ENCODE data around the gene MXRA8.

- TF ChIP-seq EZH2 (IDR thresholded peaks at IDR 0.05; ENCODE audit: low read length, unreplicated experiment) (no peak), EZH2phosphoT487 (IDR thresholded peaks at IDR 0.05; ENCODE audit: borderline replicate concordance, low read length) (no peak)
- TF ChIP-seq, protein P1, sequence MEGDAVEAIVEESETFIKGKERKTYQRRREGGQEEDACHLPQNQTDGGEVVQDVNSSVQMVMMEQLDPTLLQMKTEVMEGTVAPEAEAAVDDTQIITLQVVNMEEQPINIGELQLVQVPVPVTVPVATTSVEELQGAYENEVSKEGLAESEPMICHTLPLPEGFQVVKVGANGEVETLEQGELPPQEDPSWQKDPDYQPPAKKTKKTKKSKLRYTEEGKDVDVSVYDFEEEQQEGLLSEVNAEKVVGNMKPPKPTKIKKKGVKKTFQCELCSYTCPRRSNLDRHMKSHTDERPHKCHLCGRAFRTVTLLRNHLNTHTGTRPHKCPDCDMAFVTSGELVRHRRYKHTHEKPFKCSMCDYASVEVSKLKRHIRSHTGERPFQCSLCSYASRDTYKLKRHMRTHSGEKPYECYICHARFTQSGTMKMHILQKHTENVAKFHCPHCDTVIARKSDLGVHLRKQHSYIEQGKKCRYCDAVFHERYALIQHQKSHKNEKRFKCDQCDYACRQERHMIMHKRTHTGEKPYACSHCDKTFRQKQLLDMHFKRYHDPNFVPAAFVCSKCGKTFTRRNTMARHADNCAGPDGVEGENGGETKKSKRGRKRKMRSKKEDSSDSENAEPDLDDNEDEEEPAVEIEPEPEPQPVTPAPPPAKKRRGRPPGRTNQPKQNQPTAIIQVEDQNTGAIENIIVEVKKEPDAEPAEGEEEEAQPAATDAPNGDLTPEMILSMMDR (conservative IDR thresholded peaks at IDR 0.05; ENCODE audit: low read depth, low read length) = no peak
These were observed 48.9 kb downstream of the MXRA8 start for GRCh38 chr1:1309251-1310108.

Data from PC-3 (cell line).